H1 (cell line): ENCODE data around the gene MACROH2A1. TPM values are rescaled to one million over a fixed set of nuclear protein-coding genes. Genes with fewer than 3 reads are reported as not detected.

ENCODE experiments used
- BRCA1 ChIP-seq: IDR thresholded peaks from 2 replicates; pipeline ENCODE4 v1.6.1; 2012; ENCODE audit warnings: low read depth, low read length, improper control_type of control experiment
- CEBPB ChIP-seq: IDR thresholded peaks from 2 replicates; pipeline ENCODE4 v1.6.1; 2012; ENCODE audit warnings: low read depth, low read length
- RAD21 ChIP-seq, 2 experiments: IDR thresholded peaks in 1 of 2; conservative IDR thresholded peaks in 1 of 2; 2 replicates each; pipeline ENCODE4 v1.6.1; 2011; ENCODE audit warnings: low read depth in 2 of 2, low read length in 2 of 2, improper control_type of control experiment in 1 of 2, inconsistent platforms in 1 of 2, mild to moderate bottlenecking in 1 of 2, moderate library complexity in 1 of 2
- SP2 ChIP-seq: IDR thresholded peaks from 2 replicates; pipeline ENCODE4 v1.6.1; 2012; ENCODE audit warnings: mild to moderate bottlenecking, low read length, inconsistent platforms
- TAF1 ChIP-seq: IDR thresholded peaks from 2 replicates; pipeline ENCODE4 v1.6.1; 2011; ENCODE audit warnings: mild to moderate bottlenecking, low read depth, low read length
- polyA plus RNA-seq, 7 experiments: library from polyadenylated mRNA; depleted of rRNA in 3 of 7; stranded (reverse) in 5 of 7; unstranded in 2 of 7; fragments of >200 nt in 5 of 7; fragments of 200-250 nt in 2 of 7; gene quantifications; 1 replicate in 5 of 7; 2 replicates in 1 of 7; 4 replicates in 1 of 7; pipeline versions ENCODE4 v1.2.1 to v1.2.3, GENCODE V29; 2011 to 2013; ENCODE audit warnings: missing spikeins in 2 of 7, mixed read lengths in 2 of 7
- total RNA-seq: library from RNA; stranded (reverse); fragmentation: NEBNext Ultra II Directional; extraction: Animal tissue kit (Norgen Biotek cat#: 25700); gene quantifications from 2 replicates; pipeline ENCODE4 v1.2.1, GENCODE V29; 2021

The MACROH2A1 gene
- total and polyA plus RNA-seq, 2 of the 8 experiments (the other 6 are each of a cell fraction or from before 2014, with no cell fraction given) = 60.0 to 92.3 TPM

DNA sequence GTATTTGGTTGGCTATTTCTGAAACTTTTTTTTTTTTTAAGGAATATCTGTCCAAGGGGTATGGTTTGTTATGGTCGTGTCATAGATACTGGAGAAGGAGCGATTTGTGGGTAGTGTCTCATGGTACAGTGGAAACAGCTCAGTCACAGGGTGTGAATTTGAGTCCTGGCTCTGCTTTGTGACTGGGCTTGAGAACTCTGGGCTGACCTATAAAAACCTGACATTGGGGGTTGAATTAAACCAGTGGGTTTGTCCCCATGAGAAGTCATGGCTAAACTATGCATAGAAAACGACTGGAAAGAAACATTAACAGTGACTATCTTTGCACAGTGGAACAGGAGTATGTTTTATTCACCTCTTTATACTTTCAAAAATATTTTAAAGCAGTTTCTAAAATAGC lies 54.7 kb downstream of the MACROH2A1 start (continued):
- TF ChIP-seq RAD21 (IDR thresholded peaks at IDR 0.05 in 1 of 2, conservative IDR thresholded peaks at IDR 0.05 in 1 of 2; ENCODE audit: low read depth in 2 of 2, low read length in 2 of 2) = no peak
- no peak for TF ChIP-seq SP2
- no peak for TF ChIP-seq BRCA1
- TF ChIP-seq TAF1 = no peak
- TF ChIP-seq CEBPB = no peak
